CD4-positive, alpha-beta T cell treated with Interleukin-17A for 4 hours (primary cell): ENCODE results near the gene MGLL.

Source experiments
- DNase-seq: peaks from one replicate; pipeline ENCODE4 v3.0.0-alpha.2; 2020; ENCODE audit warnings: mixed read lengths

MGLL gene

GRCh38 chr3:127809211-127809610 is 13.1 kb downstream of the MGLL start:
- DNase-seq, result no peak

DNA sequence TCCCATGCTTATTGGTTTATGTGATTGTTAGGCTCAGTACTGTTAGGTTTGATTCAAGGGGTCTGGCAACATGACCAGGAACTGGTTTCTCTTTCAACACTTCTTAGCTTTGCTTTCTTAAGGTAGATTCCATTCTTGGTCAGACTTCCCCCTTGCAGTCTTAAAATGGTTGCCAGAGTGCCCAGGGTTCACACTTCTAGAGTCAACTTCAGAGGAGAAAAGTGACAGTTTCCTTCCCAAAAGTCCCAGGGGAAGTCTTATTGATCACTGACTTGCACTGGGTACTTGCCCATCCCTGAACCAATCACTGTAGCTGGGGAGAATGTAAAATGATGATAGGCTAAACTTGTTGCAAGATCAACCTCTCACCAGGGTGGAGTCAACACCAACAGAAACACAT is 14.1 kb downstream of the MGLL start:
- no peak for DNase-seq

DNA sequence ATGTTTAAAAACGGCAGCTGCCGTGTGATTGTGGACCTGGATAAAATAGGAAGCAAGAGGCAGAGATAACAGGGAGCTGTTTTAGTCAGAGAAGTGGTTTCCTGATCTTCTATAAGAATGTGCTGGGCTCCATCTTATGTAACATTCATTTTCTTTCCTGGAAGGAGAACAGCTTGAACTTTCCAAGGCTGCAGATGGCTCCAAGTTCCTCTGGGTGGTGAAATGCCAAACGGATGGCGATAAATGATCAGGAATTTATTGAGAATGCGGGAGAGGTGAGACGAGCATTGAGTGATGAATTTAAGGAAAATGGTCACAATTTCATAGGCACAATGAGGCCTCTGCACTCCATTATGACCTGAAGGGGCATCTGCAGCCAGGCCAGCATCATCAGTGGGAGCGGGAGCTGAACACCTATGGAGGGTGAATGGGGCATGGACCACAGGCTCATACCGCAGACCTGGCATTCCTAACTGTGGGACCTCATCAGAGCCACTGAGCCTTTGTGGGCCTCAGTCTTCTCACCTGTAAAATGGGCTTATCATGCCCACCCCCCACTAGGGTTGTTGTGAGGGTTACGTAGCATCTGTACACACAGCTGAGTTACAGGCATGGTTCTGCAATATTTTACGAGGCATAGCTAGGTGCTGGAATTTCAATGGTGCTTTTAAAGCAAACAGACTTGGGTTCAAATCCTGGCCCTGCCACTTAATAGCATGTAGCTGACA is 17.1 kb downstream of the MGLL start:
- no peak for DNase-seq

GRCh38 chr3:127804141-127804540 is 18.2 kb downstream of the MGLL start:
- DNase-seq, result no peak

- DNase-seq, result no peak
Observed at GRCh38 chr3:127803619-127804018, 18.7 kb downstream of the MGLL start.

DNA sequence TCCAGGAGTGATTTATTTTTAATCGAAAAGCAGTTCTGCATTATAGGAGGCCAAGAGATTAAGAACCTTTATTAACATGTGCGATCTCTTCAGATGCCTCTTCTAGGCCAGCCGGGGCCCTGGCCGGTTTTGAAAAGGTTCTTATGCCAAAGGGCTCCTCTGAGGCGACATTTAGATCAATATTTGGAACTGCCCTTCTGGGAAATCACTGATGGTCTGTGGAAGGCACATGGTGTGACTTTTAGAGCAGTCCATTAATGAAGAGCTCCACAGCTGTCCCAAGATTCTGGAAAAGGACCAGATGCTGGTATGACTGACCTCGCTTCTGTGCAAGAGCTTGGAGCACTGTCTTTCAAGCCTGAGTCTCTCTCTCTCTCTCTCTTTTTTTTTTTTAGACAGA is 19.7 kb downstream of the MGLL start:
- DNase-seq, result no peak

DNA sequence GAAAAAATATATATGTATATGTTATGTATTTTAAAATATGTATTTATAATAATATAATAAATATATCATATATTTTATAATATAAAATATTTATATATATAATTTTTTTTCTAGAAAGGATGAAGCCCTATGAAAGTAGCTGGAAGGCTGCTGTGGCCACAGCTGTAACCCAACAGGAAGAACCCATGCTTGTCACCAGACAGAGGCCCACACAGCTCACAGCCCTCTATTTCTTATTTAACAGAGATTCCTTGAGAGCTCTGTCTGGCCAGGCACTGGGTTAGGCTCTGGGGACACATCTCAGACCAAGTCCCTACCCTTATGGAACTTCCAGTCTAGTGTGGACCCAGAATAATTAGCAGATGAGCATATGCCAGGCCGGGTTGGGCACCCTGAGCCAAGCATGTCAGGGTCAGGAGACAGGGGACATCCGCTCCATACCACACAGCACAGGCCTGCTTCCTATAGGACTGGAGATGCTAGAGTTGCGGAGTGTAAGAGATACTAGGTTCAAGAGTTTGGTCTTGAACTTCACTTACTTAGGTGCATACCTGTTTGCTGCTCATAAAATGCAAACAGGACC is 20.5 kb downstream of the MGLL start:
- no peak for DNase-seq

- no peak for DNase-seq
Observed at GRCh38 chr3:127800508-127800907, 21.8 kb downstream of the MGLL start.

DNA sequence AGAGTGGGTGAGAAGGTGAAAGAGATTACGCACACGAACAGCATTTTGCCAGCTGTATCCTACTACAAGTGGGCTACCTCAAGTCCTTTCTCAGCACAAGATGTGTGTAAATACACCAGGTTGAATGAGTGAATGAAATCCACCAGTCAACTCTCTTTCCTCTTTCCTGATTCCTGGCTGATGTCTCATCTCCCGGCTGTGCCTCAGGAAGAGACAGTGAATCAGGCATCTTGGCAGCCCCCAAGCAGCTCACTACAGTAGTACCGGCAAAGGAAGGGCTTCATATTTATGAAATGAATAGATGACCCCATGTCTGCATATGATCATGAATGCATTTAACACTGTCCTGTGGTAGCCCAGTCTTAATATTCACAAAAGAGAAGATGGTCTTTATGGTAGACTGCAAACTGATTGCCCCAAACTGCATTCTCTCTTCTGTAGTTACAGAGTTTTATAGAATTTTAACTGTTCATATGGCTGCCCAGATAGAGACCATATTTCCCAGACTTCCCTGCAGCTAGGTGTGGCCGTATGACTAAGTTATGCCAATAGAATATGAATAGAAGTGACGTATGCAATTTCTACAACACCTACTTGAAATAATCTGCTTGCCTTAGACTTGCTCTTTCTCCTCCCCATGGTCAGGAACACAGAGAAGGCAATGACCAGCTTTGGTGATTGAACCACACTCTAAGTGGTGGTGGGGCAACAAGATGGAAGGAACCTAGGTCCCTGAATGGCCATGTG is 22.7 kb downstream of the MGLL start:
- DNase-seq, result no peak

- DNase-seq, result no peak
Observed at GRCh38 chr3:127798716-127799115, 23.6 kb downstream of the MGLL start.

DNA sequence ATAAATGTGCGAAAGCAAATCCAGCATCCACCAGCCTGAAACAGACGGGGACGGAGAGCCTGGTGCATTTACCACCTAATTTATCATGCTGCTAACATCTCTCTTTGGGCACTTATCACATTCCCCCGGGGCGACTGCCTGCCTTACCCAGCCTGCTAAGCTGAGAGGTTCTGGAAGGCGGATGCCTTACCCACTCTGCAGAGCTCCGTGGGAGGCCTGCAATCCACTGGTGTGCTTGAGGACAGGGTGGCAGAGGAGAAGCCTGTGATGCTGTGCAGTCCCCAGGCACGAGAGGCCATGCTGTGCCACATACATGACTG is 25.5 kb downstream of the MGLL start:
- no peak for DNase-seq

DNA sequence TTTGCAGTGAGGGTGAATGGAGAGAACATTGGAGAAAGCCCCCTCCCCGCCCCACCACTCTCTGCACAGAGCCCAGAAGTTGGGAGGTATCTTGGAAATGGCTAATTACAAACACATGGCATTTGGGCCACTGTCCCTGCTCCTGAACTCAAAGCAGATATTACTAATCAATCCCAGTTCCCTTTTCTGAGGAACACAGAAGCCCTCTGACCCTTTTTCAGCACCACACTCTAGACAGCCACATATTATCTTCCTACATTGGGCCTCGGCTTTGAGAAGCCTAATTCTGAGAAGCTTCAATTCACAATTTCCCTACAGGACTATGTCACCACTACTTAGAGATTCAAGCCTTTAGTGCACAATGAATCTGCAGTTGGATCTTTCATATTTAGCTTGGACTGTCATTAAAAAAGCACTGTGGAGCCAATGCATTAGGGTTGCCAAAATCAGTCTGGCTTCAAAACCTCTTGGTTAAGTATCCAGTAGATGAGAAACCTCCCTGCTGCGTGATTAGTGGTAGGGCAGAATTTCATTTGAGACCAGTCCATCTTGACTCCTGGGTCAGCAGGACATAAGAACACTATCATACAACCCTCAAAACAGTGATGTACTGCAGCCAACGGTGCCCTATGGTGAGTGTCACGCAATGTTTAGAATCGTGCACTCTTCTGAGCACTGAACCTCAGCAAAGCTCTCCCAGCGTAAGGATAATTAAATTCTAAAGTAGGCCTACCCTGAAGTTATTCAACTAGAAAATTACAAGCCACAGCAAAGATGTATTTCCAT is 26.1 kb downstream of the MGLL start:
- no peak for DNase-seq

DNA sequence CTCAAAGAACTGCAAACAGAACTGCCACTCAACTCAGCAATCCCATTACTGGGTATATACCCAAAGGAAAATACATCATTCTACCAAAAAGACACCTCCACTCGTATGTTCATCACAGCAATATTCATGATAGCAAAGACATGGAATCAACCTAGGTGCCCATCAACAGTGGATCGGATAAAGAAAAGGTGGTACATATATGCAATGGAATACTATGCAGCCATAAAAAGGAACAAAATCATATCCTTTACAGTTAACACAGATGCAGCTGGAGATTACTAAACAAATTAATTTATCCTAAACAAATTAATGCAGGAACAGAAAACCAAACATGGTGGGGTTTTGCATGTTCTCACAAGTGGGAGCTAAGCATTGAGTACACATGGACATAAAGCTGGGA is 27.3 kb downstream of the MGLL start:
- no peak for DNase-seq

DNA sequence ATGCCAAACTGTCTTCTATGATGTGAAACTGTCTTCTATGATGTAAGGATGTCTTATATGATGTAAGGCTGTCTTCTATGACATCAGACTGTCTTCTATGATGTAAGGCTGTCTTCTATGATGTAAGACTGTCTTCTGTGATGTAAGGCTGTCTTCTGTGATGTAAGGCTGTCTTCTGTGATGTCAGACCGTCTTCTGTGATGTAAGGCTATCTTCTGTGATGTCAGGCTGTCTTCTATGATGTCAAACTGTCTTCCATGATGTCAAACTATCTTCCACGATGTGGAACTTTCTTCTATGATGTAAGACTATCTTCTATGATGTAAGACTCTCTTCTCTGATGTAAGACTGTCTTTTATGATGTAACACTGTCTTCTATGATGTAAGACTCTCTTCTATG is 27.9 kb downstream of the MGLL start:
- DNase-seq, result no peak

DNA sequence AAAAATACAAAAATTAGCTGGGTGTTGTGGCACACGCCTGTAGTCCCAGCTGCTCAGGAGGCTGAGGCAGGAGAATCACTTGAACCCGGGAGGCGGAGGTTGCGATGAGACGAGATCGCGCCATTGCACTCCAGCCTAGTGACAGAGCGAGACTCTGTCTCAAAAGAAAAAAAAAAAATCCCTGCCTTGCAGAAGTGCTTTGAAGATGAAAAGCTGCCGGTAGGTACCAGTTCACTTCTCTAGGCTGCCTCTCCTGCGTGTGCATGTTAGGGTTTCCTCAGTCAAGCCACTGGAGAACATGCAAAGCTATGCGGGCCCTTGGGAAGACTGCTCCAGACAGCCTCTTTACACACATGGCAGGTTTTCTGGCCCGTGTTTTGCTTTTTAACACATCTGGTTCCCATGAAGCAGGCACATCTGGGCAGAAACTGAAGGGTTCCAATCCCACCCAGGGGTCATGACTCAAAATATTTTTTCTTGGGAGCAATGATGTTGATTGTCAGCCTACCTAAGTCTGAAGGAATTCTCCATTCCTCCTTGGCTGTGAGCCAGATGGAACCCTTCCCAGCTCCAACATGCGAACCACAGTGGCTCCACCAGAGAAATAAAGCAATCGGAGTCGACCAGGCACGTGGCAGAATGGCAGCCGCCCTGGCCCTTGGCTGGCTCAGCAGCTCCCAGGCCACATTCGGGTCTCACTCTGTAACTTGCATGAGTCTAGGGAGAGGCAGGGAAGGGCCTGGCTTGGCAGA is 29.6 kb downstream of the MGLL start:
- no peak for DNase-seq

GRCh38 chr3:127791221-127791913 is 30.9 kb downstream of the MGLL start:
- no peak for DNase-seq

- no peak for DNase-seq
Observed at GRCh38 chr3:127790882-127791183, 31.5 kb downstream of the MGLL start.

DNA sequence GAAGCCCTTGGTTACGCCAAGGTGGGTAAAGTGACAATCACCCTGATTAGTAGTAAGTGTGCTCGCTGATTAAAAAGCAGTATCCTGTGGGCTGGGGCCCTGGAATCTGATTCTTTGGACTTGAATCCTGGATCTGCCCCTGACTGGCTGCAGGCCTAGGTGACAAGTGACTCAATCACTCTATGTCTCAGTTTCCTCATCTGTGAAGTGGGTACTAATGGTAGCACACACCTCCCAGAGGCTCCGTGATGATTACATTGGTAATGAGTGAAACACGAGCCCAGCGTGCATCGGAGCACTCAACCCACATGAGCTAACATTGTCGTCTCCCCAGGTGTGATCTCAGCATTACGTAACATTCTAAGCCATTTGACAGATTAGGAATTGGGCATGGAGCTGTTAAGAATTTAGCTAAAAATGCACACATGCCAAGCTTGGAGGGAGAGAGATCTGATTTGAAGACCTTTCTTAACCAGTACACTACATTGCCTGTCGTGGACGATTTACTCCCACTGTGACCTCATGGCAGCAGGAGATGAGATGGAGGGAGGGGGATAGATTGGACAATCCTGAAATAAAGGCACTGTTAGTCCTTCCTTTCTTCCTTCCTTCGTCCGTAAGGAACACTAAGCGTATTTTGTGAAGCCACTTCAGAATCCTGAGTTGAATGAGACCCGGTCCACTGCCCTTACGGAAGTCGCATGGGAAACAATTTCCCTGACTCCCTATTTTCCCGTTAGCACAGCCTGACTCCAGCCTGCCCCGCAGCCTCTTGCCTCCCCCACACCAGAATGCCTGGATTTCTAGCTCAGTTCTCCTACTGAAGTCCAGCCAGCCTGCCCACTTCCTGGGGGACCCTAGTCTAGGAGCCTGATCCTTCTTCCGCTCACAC is 32.1 kb downstream of the MGLL start:
- no peak for DNase-seq

DNA sequence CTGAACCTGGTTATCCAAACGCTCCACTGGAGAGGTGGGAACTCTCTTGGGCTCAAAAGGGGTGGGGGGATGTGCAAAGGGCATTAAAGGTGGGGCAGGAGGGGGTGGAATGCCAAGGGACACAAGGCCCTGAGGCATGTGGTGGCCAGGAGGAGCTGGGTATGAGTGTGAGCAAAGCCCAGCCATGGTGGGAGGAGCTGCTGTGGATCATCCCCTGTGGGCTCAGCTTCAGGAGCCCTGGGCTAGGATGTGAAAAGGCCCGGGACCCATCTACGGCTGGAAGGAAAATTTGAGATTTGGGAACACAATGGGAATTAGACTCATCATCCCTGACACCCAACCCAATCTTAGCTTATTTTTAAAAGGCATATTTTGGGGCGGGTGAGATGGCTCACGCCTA is 33.3 kb downstream of the MGLL start:
- DNase-seq, result no peak

- no peak for DNase-seq
Observed at GRCh38 chr3:127788451-127788909, 33.8 kb downstream of the MGLL start.
